ENCODE data around the gene COG5. TPM values are rescaled to one million over a fixed set of nuclear protein-coding genes. Genes with fewer than 3 reads are reported as not detected.

COG5 gene
- total RNA-seq, 2 experiments from 2014 or later, result 40.9 to 60.2 TPM

GRCh38 chr7:107173691-107174406 lies 389.9 kb downstream of the COG5 start:
- no peak overlapping the region for H3K4me3 ChIP-seq (ENCODE audit: low read depth, low read length, poor library complexity, severe bottlenecking)
- peaks cover 42% of the 10 kb centered on the region for H3K79me2 ChIP-seq (ENCODE audit: insufficient read depth, low read depth, low read length)
- no peaks in the 10 kb centered on the region for H3K9me3 ChIP-seq (ENCODE audit: low read length)
- H3K36me3 ChIP-seq (ENCODE audit: insufficient read depth, low read length), result 0 out of 2 replicates have a peak, but pooled peaks cover 4% of the 10 kb centered on the region
- intact Hi-C loops (cut with micrococcal nuclease; ENCODE audit: unreplicated experiment), result no loop called here
- no peak for DNase-seq (ENCODE audit: low spot score)
- TF ChIP-seq CTCF (conservative IDR thresholded peaks at IDR 0.05; ENCODE audit: low read length) (no peak), EZH2phosphoT487 (IDR thresholded peaks at IDR 0.05; ENCODE audit: borderline replicate concordance, low read depth, low read length) (no peak)
- no peaks in the 10 kb centered on the region for H3K9me2 ChIP-seq (ENCODE audit: insufficient read depth, low read length)
- H3K4me1 ChIP-seq (ENCODE audit: insufficient read depth, low read length, poor library complexity, severe bottlenecking), result peaks cover 18% of the 10 kb centered on the region
- ChIA-PET CTCF (ENCODE audit: unreplicated experiment) (interaction anchor here (0.6 to 0.8 kb wide), 2 partner anchors 10 to 997 kb away, joined by 3 read pairs; no protein-coding TSS in a partner anchor), POLR2A (interaction anchor here (0.8 to 1.5 kb wide), 5 partner anchors 10 to 258 kb away, joined by 3 to 4 read pairs (median 4); no protein-coding TSS in a partner anchor)
- BruUV-seq (replicated peaks), result no TSS peak
- peaks cover 5% of the 10 kb centered on the region; the same call in 1 of the 2 replicates for H4K20me1 ChIP-seq (ENCODE audit: insufficient read depth, low read length)
- H2AFZ ChIP-seq (ENCODE audit: low read length), result no peak overlapping the region
- H3K27ac ChIP-seq (ENCODE audit: low read depth, low read length, poor library complexity, severe bottlenecking), result no peak overlapping the region
- peak overlapping the region; percentile 40 for H3K4me2 ChIP-seq (ENCODE audit: low read length)

- H3K9me2 ChIP-seq (ENCODE audit: insufficient read depth, low read length), result no peaks in the 10 kb centered on the region
- no peak for DNase-seq (ENCODE audit: low spot score)
- intact Hi-C loops (cut with micrococcal nuclease; ENCODE audit: unreplicated experiment), result no loop called here
- no peak overlapping the region for H2AFZ ChIP-seq (ENCODE audit: low read length)
- peaks cover 18% of the 10 kb centered on the region for H3K4me1 ChIP-seq (ENCODE audit: insufficient read depth, low read length, poor library complexity, severe bottlenecking)
- ChIA-PET POLR2A (interaction anchor here (1.5 kb wide), 1 partner anchor 13 kb away, joined by 4 read pairs; no protein-coding TSS in a partner anchor), CTCF (ENCODE audit: unreplicated experiment) (no interaction called here)
- no peaks in the 10 kb centered on the region for H3K9me3 ChIP-seq (ENCODE audit: low read length)
- TF ChIP-seq CTCF (conservative IDR thresholded peaks at IDR 0.05; ENCODE audit: low read length) (no peak), EZH2phosphoT487 (IDR thresholded peaks at IDR 0.05; ENCODE audit: borderline replicate concordance, low read depth, low read length) (no peak)
- peaks cover 5% of the 10 kb centered on the region; the same call in 1 of the 2 replicates for H4K20me1 ChIP-seq (ENCODE audit: insufficient read depth, low read length)
- no TSS peak for BruUV-seq (replicated peaks)
- H3K4me3 ChIP-seq (ENCODE audit: low read depth, low read length, poor library complexity, severe bottlenecking), result no peak overlapping the region
- peak overlapping the region; percentile 40; the same call in 1 of the 2 replicates for H3K4me2 ChIP-seq (ENCODE audit: low read length)
- peaks cover 42% of the 10 kb centered on the region for H3K79me2 ChIP-seq (ENCODE audit: insufficient read depth, low read depth, low read length)
- H3K27ac ChIP-seq (ENCODE audit: low read depth, low read length, poor library complexity, severe bottlenecking), result no peak overlapping the region
- 0 out of 2 replicates have a peak, but pooled peaks cover 4% of the 10 kb centered on the region for H3K36me3 ChIP-seq (ENCODE audit: insufficient read depth, low read length)
These were observed 390.5 kb downstream of the COG5 start for GRCh38 chr7:107173191-107173590.

Measured in OCI-LY7 (cell line).